Measurements from ENCODE around the gene ZNF438.

The ZNF438 gene

DNA sequence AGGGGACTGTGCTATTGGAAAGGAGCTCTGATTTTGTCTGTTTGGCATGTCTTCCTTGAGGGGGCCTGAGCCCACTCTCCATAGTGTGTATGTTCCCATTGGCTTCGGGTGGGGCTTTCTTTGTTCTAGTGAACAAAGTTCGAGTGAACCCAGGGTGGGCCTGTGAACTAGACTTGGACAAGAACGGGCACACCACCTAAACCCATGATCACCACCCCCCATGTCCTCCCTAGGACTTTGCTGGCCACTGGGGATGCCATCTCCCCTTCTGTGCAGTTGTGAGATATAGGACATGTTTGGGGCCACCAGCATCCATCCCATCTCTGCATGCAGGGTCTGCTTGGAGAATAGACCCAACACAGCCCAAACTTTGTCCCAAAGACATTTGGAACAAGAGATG lies 206.6 kb downstream of the ZNF438 start:
- no peak for DNase-seq (ENCODE audit: low spot score)

DNA sequence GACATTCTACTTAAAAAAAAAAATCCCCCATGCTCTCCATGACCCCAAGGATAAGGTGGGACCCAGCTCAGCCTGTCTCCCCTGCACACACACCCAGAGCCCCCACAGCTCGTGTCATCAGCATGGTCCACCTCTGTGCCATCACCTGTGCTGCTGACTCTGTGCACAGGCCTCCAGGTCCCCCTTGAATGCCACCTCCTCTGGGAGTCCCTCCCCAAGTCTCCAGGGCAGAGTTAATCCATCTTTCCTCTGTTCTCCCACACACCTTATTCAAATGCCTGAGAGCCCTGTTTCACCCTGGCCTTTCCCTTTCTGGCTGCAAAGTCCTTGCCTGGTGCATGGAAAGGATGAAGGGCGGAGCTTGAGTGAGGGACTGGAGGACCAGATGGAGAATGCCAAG lies 208.0 kb downstream of the ZNF438 start:
- DNase-seq (ENCODE audit: low spot score), result no peak

DNA sequence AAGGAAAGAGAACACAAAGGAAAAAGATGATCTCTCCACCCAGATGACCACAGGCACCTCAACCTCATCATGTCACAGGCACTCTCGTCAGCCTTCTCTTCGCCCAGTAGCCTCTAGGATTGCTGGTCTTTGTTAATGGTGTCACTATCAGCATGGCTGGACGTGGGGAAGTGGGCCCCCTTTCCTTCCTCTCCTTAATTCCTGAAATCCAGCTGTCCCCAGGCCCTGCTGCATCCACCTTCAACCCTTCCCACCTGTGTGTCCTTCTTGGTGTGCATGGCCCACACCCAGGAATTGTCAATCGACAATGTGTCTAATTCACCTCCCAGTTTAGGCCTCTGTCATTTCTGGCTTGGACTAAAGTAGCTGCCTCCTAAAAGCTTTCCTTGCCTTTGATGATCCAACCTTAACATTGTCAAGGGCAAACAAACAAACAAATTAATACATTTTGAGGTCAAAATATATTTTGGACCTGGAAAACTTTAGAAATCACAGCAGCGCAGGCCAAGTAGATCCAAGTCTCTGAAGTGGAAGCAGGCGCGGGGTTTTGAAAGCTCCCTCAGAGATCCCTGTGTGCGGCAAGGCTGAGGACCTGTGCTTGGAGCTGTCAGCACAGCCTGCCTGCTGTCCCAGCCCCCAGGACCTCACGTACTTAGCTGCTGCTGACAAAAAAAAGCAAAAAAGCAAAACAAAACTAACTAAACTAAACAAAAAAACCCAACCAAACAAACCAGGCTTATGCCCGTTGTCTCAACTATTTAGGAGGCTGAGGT lies 208.8 kb downstream of the ZNF438 start:
- no peak for DNase-seq (ENCODE audit: low spot score)

DNA sequence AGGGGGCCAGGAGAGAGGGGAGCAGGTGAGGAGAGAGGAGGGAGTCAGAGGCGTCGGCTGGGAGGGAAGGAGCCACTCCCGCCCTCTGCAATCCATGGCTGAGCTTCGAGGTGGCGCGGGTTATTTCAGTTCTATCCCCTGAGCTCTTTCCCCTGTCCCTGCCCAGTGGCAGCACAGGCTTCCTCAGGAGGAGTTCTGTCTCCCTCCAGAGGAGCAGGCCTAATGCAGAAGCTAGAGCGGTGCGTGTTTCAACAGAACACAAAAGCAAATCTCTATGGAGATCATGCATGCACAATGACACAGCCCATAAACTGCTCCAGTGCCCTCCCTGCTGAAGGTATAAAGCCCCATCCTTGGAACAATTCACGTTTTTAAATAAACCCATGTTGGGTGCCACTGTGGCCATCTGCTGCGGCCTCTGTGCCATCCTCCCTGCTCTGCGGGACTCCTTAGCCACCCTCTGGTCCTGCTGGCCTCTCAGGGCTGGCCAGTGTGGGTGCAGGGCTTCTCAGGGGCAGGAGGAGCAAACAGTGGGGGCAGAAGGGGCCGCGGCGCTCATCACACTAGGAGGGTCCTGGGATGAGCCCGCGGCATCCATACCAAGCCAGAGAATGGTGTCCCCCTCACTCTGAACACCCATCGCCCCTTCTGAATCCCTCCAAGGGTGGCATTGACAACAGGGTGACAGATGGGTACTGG lies 209.5 kb downstream of the ZNF438 start:
- no peak for DNase-seq (ENCODE audit: low spot score)

DNA sequence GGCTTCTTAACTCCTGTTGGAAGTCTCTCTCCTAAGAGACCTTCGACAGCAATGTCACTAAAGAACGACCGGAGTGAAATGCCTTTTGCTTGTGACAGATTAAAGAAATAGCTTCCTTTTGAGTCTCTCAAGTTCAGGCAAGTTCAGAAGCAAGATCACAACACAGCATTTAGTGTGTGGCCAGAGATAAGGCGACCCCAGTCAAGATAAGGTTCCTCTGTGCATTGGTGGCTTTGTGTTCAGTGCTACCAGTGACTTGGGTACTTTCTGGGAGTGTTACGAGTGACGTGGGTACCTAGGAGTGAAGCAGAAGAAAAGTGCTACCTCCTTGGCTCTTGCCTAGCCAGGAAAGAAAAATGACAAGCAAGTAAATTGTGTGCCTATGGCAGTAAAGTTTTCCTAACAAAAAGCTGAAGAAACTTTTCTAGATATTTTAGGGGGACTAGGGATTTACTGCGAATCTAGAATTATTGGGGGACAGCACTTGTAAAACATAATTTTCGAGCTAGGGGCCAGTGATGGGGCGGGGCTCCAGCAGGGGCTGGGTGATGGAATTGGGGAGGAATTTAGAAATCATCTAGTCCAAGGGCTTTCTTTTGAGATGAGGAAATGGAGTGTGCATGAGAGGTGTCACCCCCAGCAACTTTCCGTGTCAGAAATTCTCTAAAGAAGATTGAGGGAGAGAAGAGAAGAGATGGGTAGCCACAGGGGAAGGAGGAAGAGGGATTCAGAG lies 210.2 kb downstream of the ZNF438 start:
- no peak for DNase-seq (ENCODE audit: low spot score)

DNA sequence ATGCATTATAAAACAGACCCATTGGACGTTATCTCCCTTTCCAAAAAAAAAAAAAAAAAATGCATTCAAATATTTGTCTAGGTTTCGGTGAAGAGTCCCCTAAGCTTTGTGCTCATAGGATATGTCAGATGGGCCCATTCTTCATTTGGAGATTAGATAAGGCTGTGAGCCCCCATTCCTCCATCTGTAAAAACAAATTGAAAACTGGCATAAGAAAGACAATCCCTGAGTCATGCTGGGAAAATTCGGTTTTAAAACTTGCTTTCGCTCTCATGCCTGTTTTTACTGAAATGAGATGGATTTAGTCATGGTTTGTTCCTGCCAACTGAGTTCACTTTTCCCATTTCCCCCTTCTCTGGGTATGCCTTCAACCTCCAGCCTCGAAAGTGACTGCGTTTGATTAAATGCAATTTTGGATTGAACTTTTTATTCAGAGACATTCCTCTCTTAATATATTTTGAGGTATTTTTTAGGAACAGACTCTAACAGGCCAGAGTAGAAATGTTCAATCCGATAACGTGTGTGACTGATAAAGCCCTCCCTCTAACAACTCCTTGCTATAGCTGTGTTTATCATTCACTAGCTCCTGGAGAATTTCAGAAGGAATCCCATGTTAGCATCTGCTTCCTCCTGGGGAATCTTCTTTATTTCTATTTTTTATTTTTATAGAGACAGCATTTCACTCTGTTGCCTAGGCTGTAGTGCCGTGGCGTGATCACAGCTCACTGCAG lies 211.2 kb downstream of the ZNF438 start:
- no peak for DNase-seq (ENCODE audit: low spot score)

DNA sequence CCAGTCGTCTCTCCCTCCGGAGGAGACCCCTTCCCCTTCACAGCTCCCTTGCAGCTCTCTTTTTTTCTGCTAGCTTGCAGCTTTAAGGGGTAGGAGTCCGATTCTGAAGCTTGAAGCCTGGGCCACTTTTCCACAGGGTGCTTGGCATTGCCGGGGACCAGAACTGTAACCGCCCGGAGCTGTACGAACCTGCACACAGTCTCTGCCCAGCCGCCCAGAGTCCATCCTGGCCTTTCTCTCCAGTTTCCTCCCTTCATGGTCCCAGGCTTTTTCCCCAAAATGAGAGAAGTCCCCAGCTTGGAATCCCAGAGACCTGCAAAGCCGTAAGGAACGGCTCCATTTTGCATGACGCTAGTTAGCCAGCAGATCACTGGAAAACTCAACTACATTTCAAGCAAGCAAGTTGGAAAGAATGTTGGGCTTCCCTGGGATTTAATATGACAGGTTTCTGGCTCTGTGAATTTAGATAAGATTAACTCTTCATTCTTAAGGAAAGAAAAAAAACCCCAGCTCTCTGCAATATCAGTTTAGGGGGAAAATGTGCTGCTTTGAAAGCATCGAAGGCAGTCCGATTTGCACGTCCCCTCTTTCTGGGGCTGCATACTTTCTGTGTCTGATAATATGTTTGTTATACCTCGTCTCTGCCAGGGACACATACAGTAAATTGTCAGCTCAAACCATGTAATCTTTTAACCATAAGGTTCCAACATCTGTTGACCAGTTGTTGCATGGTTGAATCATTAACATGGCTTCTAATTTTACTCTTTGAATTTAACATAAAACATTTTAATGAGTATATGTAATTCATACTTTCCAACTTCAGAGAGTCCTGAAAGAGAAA lies 212.1 kb downstream of the ZNF438 start:
- no peak for DNase-seq (ENCODE audit: low spot score)

DNA sequence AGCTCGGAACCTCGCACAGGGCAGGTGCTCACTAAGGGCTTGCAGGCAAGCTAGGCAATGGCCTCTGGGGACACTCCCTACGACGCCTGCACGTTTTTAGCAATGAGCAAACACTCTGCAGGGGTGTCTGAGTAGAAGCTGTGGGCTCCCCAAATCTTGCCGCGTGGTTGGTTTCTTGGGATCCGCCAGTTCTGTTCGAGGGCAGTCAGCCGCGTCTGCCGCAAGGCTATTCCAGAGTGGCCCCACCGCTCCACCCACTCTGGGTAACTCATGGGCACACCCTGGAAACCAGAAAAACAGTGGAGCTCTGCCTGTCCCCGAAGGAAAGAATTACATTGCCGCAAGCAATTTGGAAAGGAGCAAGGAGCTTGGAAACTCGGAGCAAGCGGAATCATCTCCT lies 212.8 kb downstream of the ZNF438 start:
- no peak for DNase-seq (ENCODE audit: low spot score)

DNA sequence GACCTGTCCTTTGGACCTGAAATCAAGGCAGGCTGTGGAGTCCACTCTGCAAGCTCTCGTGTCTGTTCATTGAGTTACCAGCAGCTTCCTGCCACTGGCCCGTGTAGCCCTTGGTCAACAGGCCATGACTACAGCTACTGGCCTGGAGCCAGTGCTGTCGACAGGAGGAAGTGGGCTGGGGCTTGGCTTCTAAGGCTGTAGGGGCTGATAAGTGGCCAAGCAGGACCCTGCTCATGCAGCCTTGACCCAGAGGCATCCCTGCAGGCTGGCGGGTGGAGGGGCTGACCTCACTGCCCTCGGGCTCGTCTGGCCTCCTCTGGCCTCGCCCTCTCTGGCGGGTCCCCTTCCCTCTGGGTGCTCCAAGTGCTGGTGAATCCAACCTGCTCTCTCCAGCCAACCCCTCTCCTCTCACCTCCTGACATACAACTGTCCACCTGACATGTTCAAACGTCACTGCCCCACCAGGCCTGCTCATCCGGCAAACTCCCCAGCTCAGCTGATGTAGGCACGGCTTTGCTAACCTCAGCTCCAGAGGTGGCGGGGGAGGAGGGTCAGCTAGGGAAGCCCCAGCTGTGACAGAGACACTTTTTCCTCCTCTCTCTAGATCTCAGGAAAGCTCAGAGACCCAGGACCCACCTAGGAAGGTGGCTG lies 213.5 kb downstream of the ZNF438 start:
- no peak for DNase-seq (ENCODE audit: low spot score)

DNA sequence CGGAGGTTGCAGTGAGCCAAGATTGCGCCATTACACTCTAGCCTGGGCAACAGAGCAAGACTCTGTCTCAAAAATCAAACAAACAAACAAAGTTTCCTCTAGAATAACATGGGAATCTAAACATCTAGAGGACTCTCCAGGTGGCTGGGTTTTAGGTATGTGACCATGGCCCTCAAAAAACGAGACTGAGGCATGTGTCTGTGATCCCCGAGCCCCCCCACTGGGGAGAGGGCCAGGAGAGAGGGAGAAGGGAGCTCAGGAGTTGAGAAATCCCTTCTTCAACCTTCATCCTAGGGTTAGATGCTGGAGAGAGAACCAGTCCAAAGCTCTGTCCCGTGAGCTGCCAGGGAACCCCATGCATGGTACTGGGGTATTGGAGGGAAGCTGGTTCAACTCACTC lies 214.1 kb downstream of the ZNF438 start:
- no peak for DNase-seq (ENCODE audit: low spot score)

DNA sequence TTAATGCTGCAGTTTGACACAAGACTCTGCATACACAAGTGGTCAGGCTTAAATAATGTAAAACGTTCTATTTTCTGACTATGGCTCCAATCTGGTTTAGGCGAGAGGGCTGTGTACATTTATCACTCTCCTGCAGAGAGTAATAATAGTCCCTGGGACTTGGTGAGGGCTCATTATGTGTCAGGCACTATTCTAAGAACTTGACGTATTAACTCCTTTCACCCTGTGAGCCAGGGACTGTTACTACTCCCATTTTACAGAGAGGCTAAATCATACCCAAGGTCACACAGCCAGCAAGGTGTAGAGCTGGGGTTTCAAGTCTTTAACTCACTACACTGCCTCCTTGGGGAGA lies 214.9 kb downstream of the ZNF438 start:
- DNase-seq (ENCODE audit: low spot score), result no peak

DNA sequence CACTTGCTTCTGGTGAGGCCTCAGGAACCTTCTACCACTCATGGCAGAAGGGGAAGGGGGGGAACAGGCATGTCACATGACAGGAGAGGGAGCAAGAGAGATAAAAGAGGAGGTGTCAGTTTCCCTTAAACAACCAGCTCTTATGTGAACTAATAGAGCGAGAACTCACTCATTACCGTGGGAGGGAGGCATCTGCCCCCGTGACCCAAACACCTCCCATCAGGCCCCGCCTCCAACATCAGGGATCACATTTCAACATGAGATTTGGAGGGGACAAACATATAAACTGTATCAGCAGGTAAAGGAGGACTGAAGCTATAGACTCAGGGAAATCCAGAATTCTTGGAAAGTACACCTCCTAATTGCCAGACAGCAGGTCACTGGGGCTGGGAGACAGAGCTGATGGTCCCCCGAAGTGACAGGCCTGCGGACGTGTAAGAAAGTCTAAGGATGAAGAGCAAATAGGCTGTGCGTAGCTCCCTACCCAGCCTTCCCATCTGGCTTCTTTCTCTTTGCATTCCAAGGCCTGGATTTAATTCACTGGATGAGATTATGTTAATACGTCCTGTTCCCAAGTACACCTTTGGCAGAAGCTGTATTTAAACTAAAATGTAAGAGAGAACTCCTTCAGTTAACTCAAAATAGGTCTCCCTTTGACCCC lies 215.4 kb downstream of the ZNF438 start:
- no peak for DNase-seq (ENCODE audit: low spot score)

DNA sequence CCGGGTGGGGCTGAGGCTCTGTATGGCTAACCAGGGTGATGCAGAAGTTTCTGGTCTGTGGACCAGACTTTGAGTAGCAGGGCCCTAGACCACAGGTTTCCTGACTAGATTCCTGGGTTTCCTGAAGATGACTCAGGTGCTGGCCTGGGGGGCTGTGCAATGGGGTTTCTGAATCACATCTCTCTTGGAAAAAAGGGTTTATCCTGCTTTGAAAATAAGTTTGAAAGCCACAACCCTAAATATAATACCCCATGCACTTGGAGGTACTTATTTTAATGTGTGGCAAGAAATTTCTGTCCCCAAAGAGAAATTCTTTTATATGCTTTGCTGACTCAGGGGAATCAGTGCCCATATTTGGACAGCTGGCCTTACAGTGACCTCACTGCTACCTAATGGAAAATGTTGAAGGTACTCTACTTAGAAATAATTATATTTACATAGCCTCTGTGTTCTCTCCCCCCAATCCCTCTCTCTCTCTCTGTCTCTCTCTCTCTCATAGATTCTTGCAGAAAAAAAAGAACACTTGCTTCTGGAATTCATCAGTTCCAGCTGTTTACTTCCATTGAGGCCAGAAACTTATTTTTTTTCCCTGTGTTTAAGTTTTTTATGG lies 217.7 kb downstream of the ZNF438 start:
- no peak for DNase-seq (ENCODE audit: low spot score)

DNA sequence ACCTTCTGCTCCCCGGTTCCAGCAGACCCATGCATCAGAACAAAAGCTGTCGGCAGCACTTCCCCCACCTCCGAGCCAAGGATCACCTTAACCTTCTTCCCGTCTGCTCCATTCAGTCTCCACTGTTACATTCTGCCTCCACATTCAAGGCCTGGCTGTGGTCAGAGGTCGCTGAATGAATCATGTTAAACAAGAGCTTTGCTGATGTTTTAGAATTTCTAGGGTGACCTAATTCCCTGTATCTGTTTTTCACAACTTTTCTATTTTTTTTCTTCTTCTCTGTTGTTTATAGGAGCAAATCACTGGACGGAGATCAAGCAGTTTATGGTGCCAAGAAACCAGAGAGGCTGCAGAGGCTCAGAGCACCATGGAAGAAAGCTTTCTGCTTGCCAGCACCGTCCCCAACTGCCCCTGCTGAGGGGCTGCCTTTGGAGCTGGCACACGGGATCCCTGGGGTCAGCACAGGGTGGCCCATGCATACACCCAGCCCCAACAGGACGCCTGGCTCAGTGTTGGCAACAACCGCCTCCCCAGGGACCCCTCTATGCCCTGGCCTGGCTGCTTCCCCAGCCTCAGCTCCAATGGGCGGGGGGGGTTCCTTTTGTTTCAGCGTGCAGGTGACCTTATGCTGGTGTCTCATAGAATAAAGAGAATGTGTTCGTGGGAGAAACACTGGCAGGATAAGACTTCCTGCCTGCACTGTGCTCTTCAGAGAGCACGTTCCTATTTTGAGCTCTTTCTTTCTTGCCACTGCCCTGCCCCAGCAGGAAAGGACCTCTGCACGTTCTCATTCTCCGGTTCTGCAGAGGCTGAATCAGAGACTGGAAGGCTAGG lies 219.4 kb downstream of the ZNF438 start:
- DNase-seq (ENCODE audit: low spot score), result no peak

DNA sequence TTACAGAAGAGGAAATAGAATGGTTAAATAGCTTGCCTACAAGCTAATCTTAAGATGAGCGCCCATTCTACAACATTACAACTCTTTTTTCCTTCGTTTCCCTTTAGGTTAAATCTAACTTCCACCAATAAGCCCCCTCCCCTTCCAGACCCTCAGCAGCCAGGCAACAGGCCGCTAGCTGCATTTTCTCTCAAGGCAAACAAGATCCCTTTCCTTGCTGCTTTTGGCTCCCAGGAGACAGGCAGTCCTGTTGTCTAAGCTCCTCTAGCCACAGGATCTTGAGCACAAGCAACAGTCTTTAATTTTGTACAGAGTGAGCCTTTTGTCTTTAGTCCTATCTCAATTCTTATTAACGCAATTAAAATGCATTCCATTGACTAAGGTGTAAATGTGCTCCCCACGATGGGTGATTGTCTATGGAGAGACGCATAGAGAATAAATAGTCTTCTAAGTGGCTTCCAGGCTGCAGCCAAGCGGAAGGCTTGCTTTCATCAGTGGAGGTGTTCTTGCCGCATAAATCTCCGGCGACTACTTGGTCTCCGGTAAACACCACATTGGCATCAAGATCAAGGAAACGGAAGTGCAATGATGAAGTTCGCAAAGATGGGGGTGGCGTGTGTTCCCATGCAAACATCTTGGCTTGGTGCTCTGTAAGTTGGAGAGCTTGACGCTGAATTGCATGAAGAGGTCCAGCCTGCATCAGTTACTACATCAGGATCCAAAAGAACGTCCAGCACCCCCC lies 220.2 kb downstream of the ZNF438 start:
- no peak for DNase-seq (ENCODE audit: low spot score)

DNA sequence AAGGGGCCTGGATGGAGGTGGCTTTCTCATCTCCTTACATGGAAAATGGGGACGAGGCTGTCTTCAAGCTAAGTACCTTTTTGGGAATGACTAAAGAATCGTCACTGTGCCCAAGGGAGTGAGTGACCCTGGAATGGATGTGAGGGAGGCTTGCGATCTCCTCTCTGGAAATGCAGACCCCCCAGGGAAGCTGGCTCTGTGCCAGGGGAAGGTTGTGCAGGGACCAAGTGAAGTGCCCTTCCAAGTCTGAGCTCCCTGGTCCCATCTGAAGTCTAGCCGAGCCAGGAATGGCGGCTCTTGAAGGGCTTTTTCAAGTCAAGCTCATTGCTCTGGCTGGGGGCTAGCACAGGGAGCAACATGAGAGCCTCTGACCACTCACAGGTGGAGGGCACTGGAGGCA lies 221.2 kb downstream of the ZNF438 start:
- no peak for DNase-seq (ENCODE audit: low spot score)

DNA sequence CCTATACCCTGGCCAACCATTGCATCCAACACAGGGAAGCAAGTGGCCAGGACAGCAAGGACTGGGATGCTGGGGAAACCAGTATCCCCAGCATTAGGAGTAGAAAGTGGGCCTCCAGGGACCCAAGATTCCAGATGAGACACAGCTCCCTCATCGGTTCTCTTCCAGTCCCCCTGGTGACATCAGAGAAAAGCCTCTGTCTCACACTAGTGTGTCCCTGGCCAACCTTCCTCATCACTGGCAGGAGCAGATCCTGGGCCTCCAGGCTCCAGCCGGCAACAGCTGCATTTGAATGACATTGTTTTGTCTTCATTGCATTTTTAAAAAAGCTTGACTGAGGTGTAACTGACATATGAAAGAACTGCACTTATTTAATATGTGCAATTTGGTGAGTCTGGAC lies 224.8 kb downstream of the ZNF438 start:
- no peak for DNase-seq (ENCODE audit: low spot score)

DNA sequence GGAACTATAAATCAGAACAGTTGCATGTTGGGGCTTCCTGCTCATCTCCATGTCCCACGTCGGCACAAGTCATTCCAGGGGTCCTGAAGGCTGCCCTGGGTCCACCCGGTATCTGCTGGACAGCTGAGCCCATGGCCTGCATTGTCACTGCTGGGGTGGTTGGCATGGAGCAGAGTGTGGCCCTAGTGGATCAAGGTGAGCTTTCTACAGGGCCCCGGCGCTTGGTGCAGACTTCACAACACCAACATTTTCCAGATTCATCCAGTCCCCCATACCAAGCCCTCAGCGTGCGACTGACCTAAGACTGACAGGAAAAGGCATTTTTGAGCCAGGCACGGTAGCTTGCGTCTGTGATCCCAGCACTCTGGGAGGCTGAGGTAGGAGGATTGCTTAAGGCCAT lies 226.6 kb downstream of the ZNF438 start:
- DNase-seq (ENCODE audit: low spot score), result no peak

Data from CD4-positive, alpha-beta T cell treated with Interleukin-6 at 100 ng/mL for 8 hours (primary cell).